ENCODE results near the gene TIMM50. TPM values are rescaled to one million over a fixed set of nuclear protein-coding genes. Genes with fewer than 3 reads are reported as not detected.

TIMM50 gene
- total and polyA plus RNA-seq, 2 of the 13 experiments (the other 11 are each of a cell fraction or from before 2014, with no cell fraction given): 91.1 to 92.5 TPM

GRCh38 chr19:39539518-39540332, 59.1 kb downstream of the TIMM50 start, which contains the start of gene EID2 (continued):
- TF ChIP-seq ZBTB43 (CRISPR knock-in tag; conservative IDR thresholded peaks at IDR 0.05) (peak; percentile 76; the same call in 1 of the 2 replicates), ZNF891 (CRISPR knock-in tag; IDR thresholded peaks at IDR 0.05) (0 out of 2 replicates have a peak, but pooled peaks have one; percentile 41), JUNB (CRISPR knock-in tag; IDR thresholded peaks at IDR 0.05; ENCODE audit: borderline replicate concordance) (no peak), ZNF343 (CRISPR knock-in tag; IDR thresholded peaks at IDR 0.05) (no peak), YY1 (IDR thresholded peaks at IDR 0.05; ENCODE audit: insufficient read depth, insufficient replicate concordance, low read depth, low read length) (peak; percentile 82), TOE1 (CRISPR knock-in tag; IDR thresholded peaks at IDR 0.05) (0 out of 2 replicates have a peak, but pooled peaks have one; percentile 51), HMGA1 (CRISPR knock-in tag; conservative IDR thresholded peaks at IDR 0.05) (no peak), AGO1 (IDR thresholded peaks at IDR 0.05; ENCODE audit: low read depth, low read length, poor library complexity, severe bottlenecking) (peak; percentile 79), DMAP1 (CRISPR knock-in tag; IDR thresholded peaks at IDR 0.05) (peak; percentile 65; the same call in 1 of the 2 replicates), SMC3 (IDR thresholded peaks at IDR 0.05; ENCODE audit: low read length) (0 out of 2 replicates have a peak, but pooled peaks have one; percentile 15), ISX (CRISPR knock-in tag; conservative IDR thresholded peaks at IDR 0.05) (peak; percentile 89; the same call in 1 of the 2 replicates), ZGPAT (CRISPR knock-in tag; IDR thresholded peaks at IDR 0.05) (peak; percentile 45; the same call in 1 of the 2 replicates), ZNF501 (CRISPR knock-in tag; IDR thresholded peaks at IDR 0.05) (peak; percentile 50; the same call in 1 of the 2 replicates), DNMT3B (CRISPR knock-in tag; conservative IDR thresholded peaks at IDR 0.05) (peak; percentile 78; the same call in 1 of the 2 replicates), ZNF335 (CRISPR knock-in tag; IDR thresholded peaks at IDR 0.05) (0 out of 2 replicates have a peak, but pooled peaks have one; percentile 33), HDAC2 (CRISPR knock-in tag; IDR thresholded peaks at IDR 0.05) (peak; percentile 48; the same call in 1 of the 2 replicates), HOXA5 (CRISPR knock-in tag; IDR thresholded peaks at IDR 0.05) (peak; percentile 74), ZNF468 (CRISPR knock-in tag; IDR thresholded peaks at IDR 0.05) (no peak), ZNF142 (CRISPR knock-in tag; IDR thresholded peaks at IDR 0.05) (peak; percentile 73; the same call in 1 of the 2 replicates), ZFP41 (CRISPR knock-in tag; IDR thresholded peaks at IDR 0.05; ENCODE audit: borderline replicate concordance) (no peak)

Measured in HepG2 (cell line).